H1 (cell line): Measurements from ENCODE around the gene BLVRA. TPM values are rescaled to one million over a fixed set of nuclear protein-coding genes. Genes with fewer than 3 reads are reported as not detected.

ENCODE experiments used
- CTCF ChIA-PET: fragments of 300-600 bp; sonication (Branson Sonifier 250); formaldehyde crosslinking; loops from one replicate; lab custom pipeline; 2021; ENCODE audit not compliant: partially characterized antibody; lab: Charles Lee
- POLR2A ChIA-PET: fragments of 300-600 bp; sonication (Branson Sonifier 250); formaldehyde crosslinking; loops from one replicate; lab custom pipeline; 2021; ENCODE audit warnings: inconsistent platforms; ENCODE audit not compliant: partially characterized antibody; lab: Charles Lee
- DNase-seq, 2 experiments: peaks; one replicate each; pipeline versions ENCODE4 v3.0.0 to v3.0.0-alpha.2; 2010 to 2022; ENCODE audit warnings: low spot score in 2 of 2, low read depth in 1 of 2, mixed read lengths in 1 of 2
- FAIRE-seq: peaks from 2 replicates; lab custom pipeline; 2011; peaks lifted over from hg19 to GRCh38; lab: Jason Lieb, UNC
- H2AFZ ChIP-seq: 2 replicates; pipeline ENCODE4 v1.8.1; 2012; ENCODE audit warnings: low read length, inconsistent platforms
- H2AK5ac ChIP-seq: 2 replicates; pipeline ENCODE4 v1.6.1; 2013; ENCODE audit warnings: low read depth, low read length
- H2BK120ac ChIP-seq: replicated peaks from 2 replicates; pipeline ENCODE3; 2013; ENCODE audit warnings: low read depth, low read length, inconsistent platforms
- H2BK12ac ChIP-seq: 2 replicates; pipeline ENCODE4 v1.6.1; 2013; ENCODE audit warnings: low read depth, low read length
- H2BK15ac ChIP-seq: 2 replicates; pipeline ENCODE4 v1.6.1; 2013; ENCODE audit warnings: low read length
- H2BK20ac ChIP-seq: 2 replicates; pipeline ENCODE4 v1.6.1; 2013; ENCODE audit warnings: low read length
- H2BK5ac ChIP-seq: 2 replicates; pipeline ENCODE4 v1.6.1; 2013; ENCODE audit warnings: low read depth, low read length
- H3K14ac ChIP-seq: 2 replicates; pipeline ENCODE4 v1.6.1; 2013; ENCODE audit warnings: inconsistent platforms; ENCODE audit not compliant: insufficient read length
- H3K18ac ChIP-seq: 2 replicates; pipeline ENCODE4 v1.6.1; 2013; ENCODE audit warnings: low read length; ENCODE audit errors: extremely low read depth
- H3K23ac ChIP-seq: 2 replicates; pipeline ENCODE4 v1.6.1; 2013; ENCODE audit warnings: inconsistent platforms; ENCODE audit not compliant: insufficient read length
- H3K23me2 ChIP-seq: 2 replicates; pipeline ENCODE4 v1.6.1; 2013; ENCODE audit warnings: low read depth, low read length
- H3K27ac ChIP-seq: 2 replicates; pipeline ENCODE4 v1.6.1; 2011; ENCODE audit warnings: low read depth, low read length, inconsistent platforms
- H3K27me3 ChIP-seq, 4 experiments: replicated peaks in 1 of 4; 1 replicate in 1 of 4; 2 replicates in 3 of 4; pipeline versions ENCODE4 v1.6.1 to v1.8.1; 2011 to 2013; ENCODE audit warnings: low read length in 3 of 4, mild to moderate bottlenecking in 3 of 4, inconsistent platforms in 2 of 4, mixed read lengths in 2 of 4, moderate library complexity in 1 of 4; ENCODE audit not compliant: control insufficient read depth in 3 of 4, insufficient read depth in 3 of 4; ENCODE audit errors: extremely low read depth in 1 of 4
- H3K36me3 ChIP-seq, 4 experiments: 2 replicates each; pipeline versions ENCODE4 v1.6.1 to v1.8.1; 2011 to 2013; ENCODE audit warnings: mild to moderate bottlenecking in 4 of 4, low read length in 3 of 4, moderate library complexity in 2 of 4, control low read depth in 1 of 4, inconsistent platforms in 1 of 4; ENCODE audit not compliant: insufficient read depth in 4 of 4, control insufficient read depth in 2 of 4
- H3K4ac ChIP-seq: replicated peaks from 2 replicates; pipeline ENCODE3; 2013; ENCODE audit warnings: low read length, low read depth, mixed read lengths, inconsistent platforms; ENCODE audit not compliant: insufficient read length
- H3K4me1 ChIP-seq, 4 experiments: replicated peaks in 1 of 4; 1 replicate in 1 of 4; 2 replicates in 3 of 4; pipeline versions ENCODE4 v1.6.1 to v1.8.1; 2011 to 2013; ENCODE audit warnings: low read length in 3 of 4, inconsistent platforms in 2 of 4, mixed read lengths in 1 of 4; ENCODE audit not compliant: insufficient read depth in 4 of 4, control insufficient read depth in 3 of 4
- H3K4me2 ChIP-seq, 2 experiments: 2 replicates each; pipeline versions ENCODE4 v1.6.1 to v1.8.1; 2011 to 2013; ENCODE audit warnings: low read depth in 2 of 2, low read length in 2 of 2, control low read depth in 1 of 2, inconsistent platforms in 1 of 2, mild to moderate bottlenecking in 1 of 2; ENCODE audit not compliant: insufficient read depth in 1 of 2
- H3K4me3 ChIP-seq, 4 experiments: fragments of 200-600, 300-600 bp in 1 of 4; sonication (generic), shearing (Covaris generic), sonication (Bioruptor Twin) in 1 of 4; 2 replicates each; pipeline versions ENCODE4 v1.5.1 to v1.8.1; 2011 to 2016; ENCODE audit warnings: low read length in 4 of 4, low read depth in 3 of 4, control low read depth in 2 of 4, inconsistent platforms in 2 of 4, mild to moderate bottlenecking in 2 of 4, mixed read lengths in 1 of 4, moderate library complexity in 1 of 4; ENCODE audit not compliant: insufficient read depth in 2 of 4; ENCODE audit errors: extremely low read depth in 1 of 4
- H3K56ac ChIP-seq: replicated peaks from 2 replicates; pipeline ENCODE3; 2013; ENCODE audit warnings: low read depth, mild to moderate bottlenecking, mixed read lengths, low read length, inconsistent platforms; ENCODE audit not compliant: insufficient read length
- H3K79me1 ChIP-seq: 2 replicates; pipeline ENCODE4 v1.6.1; 2013; ENCODE audit warnings: low read depth, low read length, control low read depth
- H3K79me2 ChIP-seq, 2 experiments: 2 replicates each; pipeline versions ENCODE4 v1.6.1 to v1.8.1; 2012 to 2013; ENCODE audit warnings: low read length in 2 of 2, mild to moderate bottlenecking in 2 of 2, inconsistent platforms in 1 of 2; ENCODE audit not compliant: insufficient read depth in 2 of 2, control insufficient read depth in 1 of 2
- H3K9ac ChIP-seq, 4 experiments: replicated peaks in 1 of 4; 1 replicate in 1 of 4; 2 replicates in 3 of 4; pipeline versions ENCODE4 v1.6.1 to v1.8.1; 2011 to 2013; ENCODE audit warnings: low read depth in 3 of 4, low read length in 3 of 4, control low read depth in 2 of 4, mild to moderate bottlenecking in 2 of 4, moderate library complexity in 2 of 4, inconsistent platforms in 1 of 4; ENCODE audit errors: extremely low read depth in 1 of 4
- H3K9me3 ChIP-seq, 2 experiments: 2 replicates each; pipeline versions ENCODE4 v1.6.1 to v1.8.1; 2012 to 2013; ENCODE audit warnings: mild to moderate bottlenecking in 2 of 2, moderate library complexity in 2 of 2, control low read depth in 1 of 2, inconsistent platforms in 1 of 2, low read depth in 1 of 2, low read length in 1 of 2, mixed read lengths in 1 of 2; ENCODE audit not compliant: insufficient read depth in 2 of 2
- H4K20me1 ChIP-seq, 2 experiments: replicated peaks in 1 of 2; 2 replicates each; pipeline versions ENCODE3 to v1.8.1; 2011 to 2013; ENCODE audit warnings: inconsistent platforms in 2 of 2, low read length in 2 of 2, mild to moderate bottlenecking in 1 of 2; ENCODE audit not compliant: insufficient read depth in 2 of 2, control insufficient read depth in 1 of 2
- H4K5ac ChIP-seq: 2 replicates; pipeline ENCODE4 v1.6.1; 2013; ENCODE audit warnings: low read length, low read depth, mixed read lengths, inconsistent platforms; ENCODE audit not compliant: insufficient read length
- H4K8ac ChIP-seq: 2 replicates; pipeline ENCODE4 v1.8.0; 2013; ENCODE audit warnings: mild to moderate bottlenecking, moderate library complexity, low read length, inconsistent platforms; ENCODE audit not compliant: insufficient read depth; ENCODE audit errors: extremely low read depth
- H4K91ac ChIP-seq: replicated peaks from 2 replicates; pipeline ENCODE3; 2013; ENCODE audit warnings: low read length, mixed read lengths, inconsistent platforms; ENCODE audit not compliant: insufficient read length
- CREB1 ChIP-seq: IDR thresholded peaks from 2 replicates; pipeline ENCODE4 v1.6.1; 2012; ENCODE audit warnings: inconsistent platforms
- EGR1 ChIP-seq: IDR thresholded peaks from 2 replicates; pipeline ENCODE4 v1.6.1; 2011; ENCODE audit warnings: low read depth, low read length, borderline replicate concordance
- POU5F1 ChIP-seq: IDR thresholded peaks from 2 replicates; pipeline ENCODE4 v1.6.1; 2011; ENCODE audit warnings: low read depth, mild to moderate bottlenecking, low read length, moderate library complexity
- RAD21 ChIP-seq, 2 experiments: IDR thresholded peaks in 1 of 2; conservative IDR thresholded peaks in 1 of 2; 2 replicates each; pipeline ENCODE4 v1.6.1; 2011; ENCODE audit warnings: low read depth in 2 of 2, low read length in 2 of 2, improper control_type of control experiment in 1 of 2, inconsistent platforms in 1 of 2, mild to moderate bottlenecking in 1 of 2, moderate library complexity in 1 of 2
- RXRA ChIP-seq: IDR thresholded peaks from 2 replicates; pipeline ENCODE4 v1.6.1; 2011; ENCODE audit warnings: low read depth, mild to moderate bottlenecking, low read length, moderate library complexity; ENCODE audit not compliant: insufficient read depth
- SAP30 ChIP-seq: fragments of 300-600 bp; sonication (generic); IDR thresholded peaks from 2 replicates; pipeline ENCODE4 v1.7.1; 2012; ENCODE audit warnings: low read length, moderate library complexity, mild to moderate bottlenecking, inconsistent platforms; ENCODE audit not compliant: insufficient read depth, insufficient replicate concordance
- SP4 ChIP-seq: IDR thresholded peaks from 2 replicates; pipeline ENCODE4 v1.6.1; 2012; ENCODE audit warnings: low read length, inconsistent platforms
- TAF1 ChIP-seq: IDR thresholded peaks from 2 replicates; pipeline ENCODE4 v1.6.1; 2011; ENCODE audit warnings: mild to moderate bottlenecking, low read depth, low read length
- TAF7 ChIP-seq: optimal IDR thresholded peaks from 2 replicates; pipeline ENCODE3; 2011; ENCODE audit warnings: low read depth, mild to moderate bottlenecking, inconsistent platforms, low read length, moderate library complexity, borderline replicate concordance
- polyA plus RNA-seq, 7 experiments: library from polyadenylated mRNA; depleted of rRNA in 3 of 7; stranded (reverse) in 5 of 7; unstranded in 2 of 7; fragments of >200 nt in 5 of 7; fragments of 200-250 nt in 2 of 7; gene quantifications; 1 replicate in 5 of 7; 2 replicates in 1 of 7; 4 replicates in 1 of 7; pipeline versions ENCODE4 v1.2.1 to v1.2.3, GENCODE V29; 2011 to 2013; ENCODE audit warnings: missing spikeins in 2 of 7, mixed read lengths in 2 of 7
- total RNA-seq: library from RNA; stranded (reverse); fragmentation: NEBNext Ultra II Directional; extraction: Animal tissue kit (Norgen Biotek cat#: 25700); gene quantifications from 2 replicates; pipeline ENCODE4 v1.2.1, GENCODE V29; 2021
- TF ChIP-seq, protein P1 (sequence below): IDR thresholded peaks from 2 replicates; pipeline ENCODE4 v1.6.1; 2011; ENCODE audit warnings: low read length, improper control_type of control experiment
- TF ChIP-seq, protein P2 (sequence below), 3 experiments: IDR thresholded peaks; 1 replicate in 2 of 3; 2 replicates in 1 of 3; pipeline versions ENCODE4 v1.5.1 to v1.6.1; 2011; ENCODE audit warnings: low read length in 3 of 3, mild to moderate bottlenecking in 3 of 3, inconsistent platforms in 2 of 3, low read depth in 1 of 3, moderate library complexity in 1 of 3; ENCODE audit not compliant: insufficient read depth in 1 of 3; ENCODE audit errors: control extremely low read depth in 1 of 3

BLVRA gene
- total and polyA plus RNA-seq, 2 of the 8 experiments (the other 6 are each of a cell fraction or from before 2014, with no cell fraction given): 16.1 to 37.1 TPM

DNA sequence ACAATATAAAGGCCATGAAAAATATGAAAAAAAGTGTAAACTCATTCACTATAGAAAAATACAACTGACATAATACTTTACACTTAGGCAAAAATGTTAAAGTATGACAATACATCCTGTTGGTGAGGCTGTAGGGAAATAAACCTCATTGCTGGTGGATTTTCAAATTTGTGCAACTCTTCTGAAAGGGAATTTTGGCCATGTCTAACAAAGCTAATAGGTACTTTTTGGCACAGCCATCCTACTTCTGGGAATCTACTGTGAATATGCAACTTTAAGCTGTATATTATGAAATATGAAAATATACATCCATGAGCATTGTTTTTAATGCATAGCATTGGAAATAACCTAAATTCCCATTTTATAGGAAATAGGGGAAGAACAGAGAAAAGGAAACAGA is 15.8 kb upstream of the BLVRA start:
- no peak for FAIRE-seq
- H2BK5ac ChIP-seq: no peak overlapping the region
- H3K36me3 ChIP-seq: no peaks in the 10 kb centered on the region
- no peak overlapping the region for H2BK120ac ChIP-seq
- no peak overlapping the region for H2AK5ac ChIP-seq
- H4K20me1 ChIP-seq: no peaks in the 10 kb centered on the region
- no peak overlapping the region for H3K4me2 ChIP-seq
- no peak overlapping the region for H2BK20ac ChIP-seq
- no peak overlapping the region for H3K4ac ChIP-seq
- H4K8ac ChIP-seq: no peak overlapping the region
- H3K27ac ChIP-seq: no peak overlapping the region
- no peak for DNase-seq
- POLR2A ChIA-PET: interaction anchor here (0.7 kb wide), 1 partner anchor 8 kb away, joined by 4 read pairs; no protein-coding TSS in a partner anchor
- no peak overlapping the region for H4K91ac ChIP-seq
- H2BK15ac ChIP-seq: no peak overlapping the region
- no peaks in the 10 kb centered on the region for H3K27me3 ChIP-seq
- H3K4me1 ChIP-seq: no peaks in the 10 kb centered on the region
- no peak overlapping the region for H3K14ac ChIP-seq
- H2AFZ ChIP-seq: no peak overlapping the region
- no peak overlapping the region for H3K9ac ChIP-seq
- peaks cover 2% of the 10 kb centered on the region; the same call in 1 of the 2 replicates for H3K23me2 ChIP-seq
- H3K4me3 ChIP-seq: no peak overlapping the region
- H3K9me3 ChIP-seq: no peaks in the 10 kb centered on the region
- no peak overlapping the region for H3K23ac ChIP-seq
- no peak overlapping the region for H2BK12ac ChIP-seq
- no peak overlapping the region for H3K18ac ChIP-seq
- no peak overlapping the region for H3K56ac ChIP-seq
- CTCF ChIA-PET: interaction anchor here (1.1 kb wide), 1 partner anchor 98 kb away, joined by 4 read pairs; no protein-coding TSS in a partner anchor
- H3K79me2 ChIP-seq: no peaks in the 10 kb centered on the region
- no peak overlapping the region for H4K5ac ChIP-seq
- no peaks in the 10 kb centered on the region for H3K79me1 ChIP-seq
- TF ChIP-seq POU5F1 (no peak), RAD21 (IDR thresholded peaks at IDR 0.05 in 1 of 2, conservative IDR thresholded peaks at IDR 0.05 in 1 of 2; ENCODE audit: low read depth in 2 of 2, low read length in 2 of 2) (no peak), TAF1 (no peak), TAF7 (no peak), RXRA (no peak), SP4 (no peak), SAP30 (no peak), CREB1 (no peak), EGR1 (no peak)
- TF ChIP-seq, protein P1, sequence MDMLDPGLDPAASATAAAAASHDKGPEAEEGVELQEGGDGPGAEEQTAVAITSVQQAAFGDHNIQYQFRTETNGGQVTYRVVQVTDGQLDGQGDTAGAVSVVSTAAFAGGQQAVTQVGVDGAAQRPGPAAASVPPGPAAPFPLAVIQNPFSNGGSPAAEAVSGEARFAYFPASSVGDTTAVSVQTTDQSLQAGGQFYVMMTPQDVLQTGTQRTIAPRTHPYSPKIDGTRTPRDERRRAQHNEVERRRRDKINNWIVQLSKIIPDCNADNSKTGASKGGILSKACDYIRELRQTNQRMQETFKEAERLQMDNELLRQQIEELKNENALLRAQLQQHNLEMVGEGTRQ: no peak
- TF ChIP-seq, protein P2, sequence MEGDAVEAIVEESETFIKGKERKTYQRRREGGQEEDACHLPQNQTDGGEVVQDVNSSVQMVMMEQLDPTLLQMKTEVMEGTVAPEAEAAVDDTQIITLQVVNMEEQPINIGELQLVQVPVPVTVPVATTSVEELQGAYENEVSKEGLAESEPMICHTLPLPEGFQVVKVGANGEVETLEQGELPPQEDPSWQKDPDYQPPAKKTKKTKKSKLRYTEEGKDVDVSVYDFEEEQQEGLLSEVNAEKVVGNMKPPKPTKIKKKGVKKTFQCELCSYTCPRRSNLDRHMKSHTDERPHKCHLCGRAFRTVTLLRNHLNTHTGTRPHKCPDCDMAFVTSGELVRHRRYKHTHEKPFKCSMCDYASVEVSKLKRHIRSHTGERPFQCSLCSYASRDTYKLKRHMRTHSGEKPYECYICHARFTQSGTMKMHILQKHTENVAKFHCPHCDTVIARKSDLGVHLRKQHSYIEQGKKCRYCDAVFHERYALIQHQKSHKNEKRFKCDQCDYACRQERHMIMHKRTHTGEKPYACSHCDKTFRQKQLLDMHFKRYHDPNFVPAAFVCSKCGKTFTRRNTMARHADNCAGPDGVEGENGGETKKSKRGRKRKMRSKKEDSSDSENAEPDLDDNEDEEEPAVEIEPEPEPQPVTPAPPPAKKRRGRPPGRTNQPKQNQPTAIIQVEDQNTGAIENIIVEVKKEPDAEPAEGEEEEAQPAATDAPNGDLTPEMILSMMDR (IDR thresholded peaks at IDR 0.05; ENCODE audit: control extremely low read depth in 1 of 3, insufficient read depth in 1 of 3, low read depth in 1 of 3, low read length in 3 of 3): no peak
